GM12874 (cell line): ENCODE results near the gene CLCF1.

Experiments
- TF ChIP-seq, protein P1 (sequence below): IDR thresholded peaks from 2 replicates; pipeline ENCODE4 v1.5.1; 2011; ENCODE audit warnings: low read depth, mild to moderate bottlenecking, control low read depth, low read length, moderate library complexity; ENCODE audit not compliant: insufficient read depth

Gene CLCF1

DNA sequence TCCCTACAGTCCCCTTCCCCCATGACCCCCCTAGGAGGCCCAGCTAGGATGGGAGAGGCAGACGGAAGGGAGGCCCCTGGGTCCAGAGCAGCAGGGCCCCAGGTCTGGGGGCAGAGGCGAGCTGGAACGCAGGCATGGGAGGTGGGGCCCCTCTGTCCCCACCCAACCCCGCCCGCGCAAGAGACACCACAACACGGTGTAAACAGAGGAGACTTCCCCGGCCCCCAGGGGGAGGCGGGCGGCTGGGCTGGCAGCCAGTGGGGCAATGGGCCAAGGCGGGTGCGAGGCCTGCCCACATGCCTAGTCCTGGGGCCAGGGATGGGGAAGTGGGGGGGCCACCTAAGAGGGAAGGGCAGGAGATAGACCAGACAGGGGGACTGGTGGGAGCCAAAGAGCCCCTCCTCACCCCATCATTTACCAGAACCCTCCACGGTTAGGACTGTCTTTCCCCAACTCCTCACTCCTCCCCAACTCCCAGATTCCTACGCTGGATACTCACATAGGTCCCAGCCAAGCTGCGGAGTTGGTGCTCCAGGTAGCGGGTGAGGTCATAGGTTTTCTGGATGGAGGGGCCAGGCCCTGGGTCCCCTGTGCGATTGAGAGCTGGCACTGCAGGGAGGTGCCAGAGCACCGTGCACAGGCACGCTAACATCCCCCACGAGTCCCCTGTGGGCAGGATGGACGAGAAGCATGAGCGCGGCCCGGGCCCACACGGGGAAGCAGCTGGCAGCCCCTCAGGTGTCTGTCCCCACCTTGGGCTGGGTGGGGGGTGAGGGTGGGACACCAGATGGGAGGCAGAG, 6.2 kb downstream of the CLCF1 start:
- TF ChIP-seq, protein P1, sequence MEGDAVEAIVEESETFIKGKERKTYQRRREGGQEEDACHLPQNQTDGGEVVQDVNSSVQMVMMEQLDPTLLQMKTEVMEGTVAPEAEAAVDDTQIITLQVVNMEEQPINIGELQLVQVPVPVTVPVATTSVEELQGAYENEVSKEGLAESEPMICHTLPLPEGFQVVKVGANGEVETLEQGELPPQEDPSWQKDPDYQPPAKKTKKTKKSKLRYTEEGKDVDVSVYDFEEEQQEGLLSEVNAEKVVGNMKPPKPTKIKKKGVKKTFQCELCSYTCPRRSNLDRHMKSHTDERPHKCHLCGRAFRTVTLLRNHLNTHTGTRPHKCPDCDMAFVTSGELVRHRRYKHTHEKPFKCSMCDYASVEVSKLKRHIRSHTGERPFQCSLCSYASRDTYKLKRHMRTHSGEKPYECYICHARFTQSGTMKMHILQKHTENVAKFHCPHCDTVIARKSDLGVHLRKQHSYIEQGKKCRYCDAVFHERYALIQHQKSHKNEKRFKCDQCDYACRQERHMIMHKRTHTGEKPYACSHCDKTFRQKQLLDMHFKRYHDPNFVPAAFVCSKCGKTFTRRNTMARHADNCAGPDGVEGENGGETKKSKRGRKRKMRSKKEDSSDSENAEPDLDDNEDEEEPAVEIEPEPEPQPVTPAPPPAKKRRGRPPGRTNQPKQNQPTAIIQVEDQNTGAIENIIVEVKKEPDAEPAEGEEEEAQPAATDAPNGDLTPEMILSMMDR, result no peak

DNA sequence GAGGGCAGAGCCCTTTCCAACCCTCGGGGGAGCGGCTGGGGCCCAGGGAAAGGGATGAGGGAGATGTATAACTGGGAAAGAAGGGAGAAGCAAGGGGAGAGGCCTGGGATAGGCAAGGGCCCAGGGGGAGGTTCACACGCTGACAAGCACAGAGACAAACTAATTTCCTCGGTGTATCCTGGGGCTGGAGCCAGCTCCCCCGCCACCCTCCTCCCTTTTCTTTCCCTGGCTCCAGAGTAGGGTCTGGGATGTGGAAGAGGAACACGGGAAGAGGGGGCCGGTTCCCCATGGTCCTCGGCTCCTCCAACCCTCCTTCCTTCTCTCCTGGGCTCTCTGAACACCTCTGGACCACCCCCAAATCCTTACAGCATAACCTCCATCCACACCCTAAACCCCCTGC, 6.9 kb downstream of the CLCF1 start:
- TF ChIP-seq, protein P1, result no peak

DNA sequence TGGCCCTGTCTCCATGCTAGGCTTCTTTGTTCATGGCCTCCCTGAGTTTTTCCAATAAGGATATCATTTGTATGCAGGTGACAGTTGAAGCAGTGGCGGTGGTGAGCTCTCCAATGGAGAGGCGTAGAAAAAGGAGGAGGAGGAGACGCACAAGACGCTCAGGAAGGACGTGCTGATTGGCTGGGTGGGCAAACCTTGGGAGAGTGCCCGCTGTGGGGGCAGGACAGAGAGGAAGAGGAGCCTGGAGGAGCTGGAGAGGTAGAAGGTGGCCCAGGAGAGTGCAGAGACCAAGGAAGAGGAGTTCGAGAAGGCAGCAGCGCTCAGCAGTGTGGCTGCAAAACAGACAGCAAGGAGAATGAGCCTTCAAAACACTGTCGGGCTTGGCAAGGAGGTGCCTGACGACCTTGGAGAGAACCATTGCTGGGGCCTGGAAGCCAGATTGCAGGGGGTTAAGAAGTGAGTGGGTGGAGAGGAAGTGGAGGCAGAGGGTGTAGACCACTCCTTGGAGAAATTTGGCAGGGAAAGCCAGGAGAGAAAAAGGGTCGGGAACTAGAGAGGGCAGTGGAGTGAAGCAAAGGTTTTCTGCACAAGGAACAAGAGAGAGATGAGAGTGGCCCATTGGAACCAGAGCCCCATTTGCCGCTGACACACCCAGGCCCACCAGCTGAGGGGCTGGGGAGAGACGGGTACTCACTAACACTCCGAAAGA, 7.5 kb downstream of the CLCF1 start:
- TF ChIP-seq, protein P1, result no peak

DNA sequence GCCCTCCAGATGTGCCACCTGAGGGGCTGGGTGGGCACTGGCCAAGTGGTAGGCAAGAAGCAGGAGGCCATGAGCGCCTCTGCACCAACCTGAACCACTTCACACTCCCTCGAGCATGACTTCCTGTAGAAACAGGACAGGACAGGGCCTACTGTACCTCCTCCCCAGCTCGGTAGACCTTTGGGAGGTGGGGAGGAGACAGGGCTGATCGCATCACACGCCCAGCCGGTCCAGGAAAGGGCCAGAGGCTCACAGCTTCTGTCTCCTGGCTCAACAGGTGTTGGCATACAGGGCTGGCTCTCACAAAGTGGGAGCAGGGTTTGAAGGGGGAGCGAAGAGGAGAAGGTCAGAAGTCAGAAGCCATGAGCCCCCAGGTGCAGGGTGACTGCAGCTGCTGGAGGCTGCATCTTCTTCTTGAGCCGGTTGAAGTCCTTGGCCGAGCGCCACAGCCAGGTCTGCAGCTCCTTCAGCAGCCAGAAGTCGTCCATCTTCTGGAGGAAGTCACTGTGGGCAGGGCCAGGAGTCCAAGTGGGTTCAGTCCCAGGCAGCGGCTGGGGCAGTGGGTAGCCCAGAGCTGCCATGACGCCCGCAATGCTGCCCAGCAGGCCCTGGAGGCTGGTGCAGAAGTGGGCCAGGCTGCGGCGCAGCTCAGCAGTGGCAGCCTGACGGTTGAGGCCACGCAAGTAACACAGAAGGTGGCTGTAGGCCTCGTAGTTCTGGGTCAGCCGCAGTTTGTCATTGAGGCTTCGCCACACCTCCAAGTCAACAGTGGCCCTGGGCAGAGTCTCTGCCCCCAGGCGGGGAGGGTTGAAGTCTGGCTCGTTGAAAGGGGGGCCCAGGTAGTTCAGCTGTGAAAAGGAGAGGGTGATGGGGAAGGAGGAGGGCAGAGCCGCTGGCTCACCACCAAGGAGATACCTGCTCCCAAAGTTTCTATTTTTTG, 8.3 kb downstream of the CLCF1 start:
- TF ChIP-seq, protein P1, result no peak

DNA sequence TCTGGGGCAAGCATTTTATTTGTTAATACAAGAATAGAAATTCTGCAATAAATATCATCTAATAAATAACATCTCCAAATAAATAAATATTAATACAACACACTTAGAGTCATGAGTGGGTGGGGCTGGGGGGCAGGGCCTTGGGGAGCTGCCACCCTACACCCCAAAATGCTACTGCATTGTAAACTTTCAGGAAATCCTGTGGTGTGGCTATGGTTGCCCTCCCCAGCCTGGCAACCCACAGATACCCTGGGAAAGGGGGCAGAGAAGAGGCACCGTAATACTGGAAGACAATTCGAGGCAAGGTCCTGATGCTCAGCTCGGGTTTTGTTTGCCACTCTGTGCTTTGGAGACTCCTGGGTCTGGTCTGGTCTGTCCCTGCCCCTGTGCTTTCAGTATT, 9.2 kb downstream of the CLCF1 start:
- TF ChIP-seq, protein P1, result no peak

DNA sequence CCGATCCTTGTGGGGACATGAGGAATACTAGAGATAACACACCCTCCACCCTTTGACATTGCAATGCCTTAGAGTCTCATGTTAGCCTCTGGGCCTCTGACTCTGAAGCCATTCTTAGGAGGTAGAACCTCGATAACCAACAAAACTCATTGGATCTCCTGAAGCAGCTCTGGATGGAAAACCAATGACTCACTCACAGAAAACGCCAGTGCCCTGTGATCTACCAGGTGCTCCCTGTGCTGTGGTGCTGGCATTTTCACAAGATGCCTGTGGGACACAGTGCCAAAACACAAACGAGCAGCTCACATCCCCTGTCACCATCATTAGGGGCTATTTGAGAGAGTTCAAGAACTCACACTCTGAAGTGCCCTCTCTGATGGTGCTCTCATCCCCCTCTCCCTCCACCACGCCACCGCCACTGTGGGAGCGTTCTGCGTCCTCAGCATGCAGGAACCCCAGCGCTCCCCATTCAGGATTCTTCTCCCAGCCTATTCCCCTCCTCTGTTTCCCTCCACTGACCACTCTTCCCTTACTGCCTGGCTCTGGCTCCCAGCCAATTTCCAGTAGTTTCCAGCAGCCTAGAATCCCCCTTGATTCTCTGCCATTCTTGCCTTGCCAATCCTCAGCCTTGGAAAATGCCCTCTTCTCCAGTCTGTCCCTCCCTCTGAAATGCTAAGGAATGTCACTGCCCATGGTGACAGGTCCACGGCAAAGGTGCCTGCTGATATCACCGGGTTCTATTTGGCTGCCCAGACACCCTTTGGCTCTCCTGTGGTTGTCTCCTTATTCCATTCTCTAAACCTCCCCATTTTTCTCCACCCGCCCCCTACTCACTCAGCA, 15.3 kb downstream of the CLCF1 start:
- TF ChIP-seq, protein P1, result no peak
